Activated T-helper 1 cell treated with anti-CD3 and anti-CD28 coated beads, Interleukin-12 subunit alpha, Interleukin-12 subunit beta, Interleukin-2, Interleukin-4 antibody, amounts not matched to agents 30 ng/mL and 10 ng/mL and 1 ng/mL, durations not matched to agents 14 hours and 24 hours and 36 hours (primary cell): ENCODE results near the gene RIC3. TPM values are rescaled to one million over a fixed set of nuclear protein-coding genes. Genes with fewer than 3 reads are reported as not detected.
A peak's percentile ranks its signal among the peaks of the same experiment; 100 is the strongest.

ENCODE experiments used
- DNase-seq: peaks from one replicate; pipeline ENCODE4 v3.0.0; 2021; ENCODE audit warnings: low spot score
- H3K27ac Mint-ChIP-seq: one replicate; pipeline ENCODE4 v1.8.0; 2021; ENCODE audit warnings: mild to moderate bottlenecking, mixed read lengths
- H3K27me3 Mint-ChIP-seq: one replicate; pipeline ENCODE4 v1.8.0; 2022; ENCODE audit warnings: mild to moderate bottlenecking, moderate library complexity, mixed read lengths; ENCODE audit not compliant: insufficient read depth
- H3K36me3 Mint-ChIP-seq: one replicate; pipeline ENCODE4 v1.8.0; 2021; ENCODE audit warnings: low read depth, mixed read lengths
- H3K4me1 Mint-ChIP-seq: one replicate; pipeline ENCODE4 v1.8.0; 2021; ENCODE audit warnings: low read depth, mixed read lengths
- H3K4me3 Mint-ChIP-seq: one replicate; pipeline ENCODE4 v1.8.0; 2021; ENCODE audit warnings: mild to moderate bottlenecking, moderate library complexity, mixed read lengths
- H3K9me3 Mint-ChIP-seq: one replicate; pipeline ENCODE4 v1.8.0; 2021; ENCODE audit warnings: mixed read lengths
- intact Hi-C: fragments of 100-400 bp; cut with micrococcal nuclease; formaldehyde crosslinking; loops from one replicate; pipeline ENCODE4 v1.15.1; 2024
- total RNA-seq: library from RNA; stranded (reverse); gene quantifications from 2 replicates; pipeline ENCODE4 v1.2.3, GENCODE V29; 2022

The RIC3 gene
- total RNA-seq, 1 donor from 2014 or later: 4.7 TPM

DNA sequence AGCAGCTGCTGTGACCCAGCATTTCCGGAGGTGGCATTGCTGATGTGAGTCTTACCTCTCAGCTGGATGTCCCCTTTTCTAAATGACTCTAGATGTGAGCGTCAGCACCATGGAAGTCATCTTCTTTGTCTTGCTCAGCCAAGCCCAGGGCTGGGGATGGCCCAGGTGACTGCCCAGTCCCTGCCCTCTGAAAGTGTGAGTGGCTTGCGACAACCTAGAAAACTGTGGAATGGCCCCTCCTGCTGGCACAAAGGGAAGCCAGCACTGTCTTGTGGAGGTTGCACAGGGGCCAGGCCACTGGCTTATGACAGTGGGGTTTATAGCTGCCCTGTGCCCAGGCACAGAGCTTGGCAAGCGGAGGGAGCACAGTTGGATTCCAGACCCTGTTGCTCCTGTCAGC lies 81.6 kb downstream of the RIC3 start:
- intact Hi-C loops: no loop called here
- Mint-ChIP-seq H3K27ac (no peak overlapping the region), H3K27me3 (peaks cover 11% of the 10 kb centered on the region), H3K4me1 (no peaks in the 10 kb centered on the region), H3K9me3 (no peaks in the 10 kb centered on the region), H3K4me3 (no peak overlapping the region), H3K36me3 (no peaks in the 10 kb centered on the region)
- DNase-seq: no peak

DNA sequence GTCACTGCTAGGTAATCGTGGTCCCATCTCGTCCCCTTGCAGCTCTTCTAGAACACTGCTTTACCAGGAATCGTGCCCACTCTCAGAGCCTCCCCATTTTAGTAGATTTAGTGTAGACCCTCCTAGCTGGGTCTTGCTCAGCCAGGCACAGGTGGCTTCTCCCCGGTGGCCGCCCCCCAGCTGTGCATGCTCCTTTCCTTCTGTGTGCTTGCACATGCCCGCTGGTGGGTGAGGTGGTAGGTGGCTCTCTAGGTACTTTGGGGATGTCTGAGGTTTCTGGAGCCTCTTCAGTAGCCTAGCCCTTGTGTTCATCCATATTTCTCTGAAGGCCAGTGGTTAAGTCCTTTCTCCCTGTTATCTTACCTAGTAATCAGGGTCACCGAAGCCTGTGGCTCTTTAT lies 82.3 kb downstream of the RIC3 start:
- DNase-seq: no peak
- Mint-ChIP-seq H3K27me3 (peaks cover 17% of the 10 kb centered on the region), H3K4me1 (no peaks in the 10 kb centered on the region), H3K27ac (no peak overlapping the region), H3K9me3 (no peaks in the 10 kb centered on the region), H3K4me3 (no peak overlapping the region), H3K36me3 (no peaks in the 10 kb centered on the region)
- intact Hi-C loops: no loop called here

DNA sequence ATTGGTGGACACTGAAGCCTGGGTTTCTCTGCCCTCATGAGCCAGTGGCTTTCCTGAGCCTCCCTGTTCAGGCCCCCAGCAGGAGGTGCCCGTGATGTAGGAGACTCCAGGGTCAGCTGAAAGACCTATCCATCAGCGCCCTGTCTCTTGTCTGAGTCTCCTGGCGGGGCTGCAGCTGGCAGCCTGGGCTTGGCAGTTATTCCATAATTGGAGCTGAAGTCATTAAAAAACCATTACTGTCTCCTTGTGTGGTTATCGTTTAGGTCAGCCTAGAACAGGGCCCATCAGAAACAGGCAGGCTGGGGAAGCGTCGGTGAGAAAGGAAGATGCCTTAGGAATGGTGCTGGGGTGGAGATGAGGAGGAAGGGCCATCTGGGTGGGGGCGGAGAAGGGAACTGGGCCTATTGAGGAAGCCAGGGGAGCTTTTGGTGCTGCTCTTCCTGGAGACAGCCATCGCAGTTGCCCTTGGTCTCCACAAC lies 82.8 kb downstream of the RIC3 start:
- H3K9me3 Mint-ChIP-seq: no peaks in the 10 kb centered on the region
- no peak overlapping the region for H3K4me3 Mint-ChIP-seq
- H3K4me1 Mint-ChIP-seq: no peaks in the 10 kb centered on the region
- no peaks in the 10 kb centered on the region for H3K36me3 Mint-ChIP-seq
- no peak for DNase-seq
- no peak overlapping the region for H3K27ac Mint-ChIP-seq
- peaks cover 18% of the 10 kb centered on the region for H3K27me3 Mint-ChIP-seq
- intact Hi-C loops: no loop called here

DNA sequence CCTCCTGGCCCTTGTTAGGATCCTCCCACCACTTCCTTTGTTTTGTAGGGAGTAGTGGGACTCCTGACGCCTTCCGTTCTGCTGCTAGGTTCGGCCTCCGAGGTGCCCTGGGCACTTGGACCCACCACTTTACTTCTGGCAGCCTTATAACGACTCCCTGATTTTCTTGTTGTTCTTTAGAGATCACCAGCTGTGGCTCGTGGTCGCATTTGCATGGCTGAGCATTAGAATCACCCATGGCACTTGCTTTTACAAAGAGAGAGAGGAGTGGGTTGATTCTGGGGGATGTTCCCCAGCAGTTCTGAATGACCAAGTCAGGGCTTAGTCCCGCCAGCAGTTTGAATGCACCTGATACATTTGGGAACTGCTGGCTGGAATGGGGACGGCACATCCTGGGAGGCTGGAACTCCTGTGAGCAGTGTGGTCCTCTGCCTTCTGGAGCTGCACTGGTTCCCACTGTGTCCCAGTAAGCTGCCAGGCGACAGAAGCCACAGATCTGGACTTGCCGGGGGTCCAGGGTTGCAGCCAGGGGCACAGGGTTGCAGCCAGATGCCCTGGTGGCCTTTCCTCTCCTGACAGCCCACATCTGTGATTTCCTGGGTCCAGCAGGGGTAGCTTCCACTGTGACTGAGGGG lies 83.7 kb downstream of the RIC3 start:
- Mint-ChIP-seq H3K9me3 (no peaks in the 10 kb centered on the region), H3K27ac (no peak overlapping the region), H3K4me3 (no peak overlapping the region), H3K4me1 (no peaks in the 10 kb centered on the region), H3K36me3 (no peaks in the 10 kb centered on the region), H3K27me3 (peaks cover 24% of the 10 kb centered on the region)
- DNase-seq: no peak
- intact Hi-C loops: no loop called here

DNA sequence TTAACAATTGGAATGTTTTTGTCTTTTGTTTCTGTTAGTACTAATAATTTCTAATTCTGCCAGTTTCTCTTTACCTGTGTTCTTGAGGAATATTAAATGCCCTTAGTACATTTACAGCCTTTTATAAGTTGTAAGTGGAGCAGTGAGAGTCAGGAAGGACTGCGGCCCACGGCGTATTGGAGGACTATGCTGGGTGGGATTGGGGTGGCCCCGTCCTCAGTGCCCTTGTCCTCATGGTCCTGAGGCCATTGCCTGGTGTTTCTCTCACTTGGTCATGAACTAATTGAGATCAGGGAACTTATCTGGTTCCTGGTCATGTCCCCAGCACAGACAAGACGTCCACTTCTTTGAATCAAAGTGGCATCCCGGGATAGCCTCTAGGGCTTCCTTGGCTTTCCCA lies 84.5 kb downstream of the RIC3 start:
- intact Hi-C loops: no loop called here
- Mint-ChIP-seq H3K27me3 (peaks cover 25% of the 10 kb centered on the region), H3K27ac (no peak overlapping the region), H3K4me1 (no peaks in the 10 kb centered on the region), H3K36me3 (no peaks in the 10 kb centered on the region), H3K9me3 (no peaks in the 10 kb centered on the region), H3K4me3 (no peak overlapping the region)
- DNase-seq: no peak

DNA sequence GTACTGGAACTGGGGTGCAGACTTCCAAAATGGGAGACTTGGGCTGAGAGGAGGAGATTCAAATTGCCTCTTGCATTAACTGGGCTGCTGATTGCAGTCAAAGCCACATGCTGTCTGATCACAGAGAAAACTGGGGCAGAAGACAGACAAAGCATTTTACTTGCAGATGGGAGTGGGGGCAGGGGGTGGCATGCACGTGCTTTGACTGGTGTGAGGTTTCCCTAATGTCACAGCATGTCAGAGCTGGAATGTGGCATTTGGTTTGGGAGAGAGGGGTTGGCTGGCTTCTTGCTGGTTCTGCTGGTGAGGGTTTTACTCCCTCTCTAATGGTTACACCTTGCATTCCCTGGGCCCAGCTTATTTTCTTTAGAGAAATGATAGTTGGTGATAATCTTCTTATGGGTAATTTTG lies 84.9 kb downstream of the RIC3 start:
- Mint-ChIP-seq H3K36me3 (no peaks in the 10 kb centered on the region), H3K4me1 (no peaks in the 10 kb centered on the region), H3K9me3 (no peaks in the 10 kb centered on the region), H3K27me3 (peaks cover 27% of the 10 kb centered on the region), H3K27ac (no peak overlapping the region), H3K4me3 (no peak overlapping the region)
- intact Hi-C loops: no loop called here
- DNase-seq: no peak

GRCh38 chr11:8083088-8083395 lies 85.8 kb downstream of the RIC3 start:
- no peak overlapping the region for H3K4me3 Mint-ChIP-seq
- peaks cover 32% of the 10 kb centered on the region for H3K27me3 Mint-ChIP-seq
- no peaks in the 10 kb centered on the region for H3K36me3 Mint-ChIP-seq

GRCh38 chr11:8082391-8083087 lies 86.3 kb downstream of the RIC3 start:
- no peak for DNase-seq
- Mint-ChIP-seq H3K9me3 (no peaks in the 10 kb centered on the region), H3K36me3 (no peaks in the 10 kb centered on the region), H3K27me3 (peaks cover 32% of the 10 kb centered on the region), H3K4me1 (no peaks in the 10 kb centered on the region), H3K4me3 (peak overlapping the region; percentile 15), H3K27ac (no peak overlapping the region)
- intact Hi-C loops: no loop called here

More at GRCh38 chr11:8083088-8083395, 85.8 kb downstream of the RIC3 start:
- Mint-ChIP-seq H3K4me1 (no peaks in the 10 kb centered on the region), H3K9me3 (no peaks in the 10 kb centered on the region), H3K27ac (no peak overlapping the region)
- intact Hi-C loops: no loop called here
- no peak for DNase-seq

DNA sequence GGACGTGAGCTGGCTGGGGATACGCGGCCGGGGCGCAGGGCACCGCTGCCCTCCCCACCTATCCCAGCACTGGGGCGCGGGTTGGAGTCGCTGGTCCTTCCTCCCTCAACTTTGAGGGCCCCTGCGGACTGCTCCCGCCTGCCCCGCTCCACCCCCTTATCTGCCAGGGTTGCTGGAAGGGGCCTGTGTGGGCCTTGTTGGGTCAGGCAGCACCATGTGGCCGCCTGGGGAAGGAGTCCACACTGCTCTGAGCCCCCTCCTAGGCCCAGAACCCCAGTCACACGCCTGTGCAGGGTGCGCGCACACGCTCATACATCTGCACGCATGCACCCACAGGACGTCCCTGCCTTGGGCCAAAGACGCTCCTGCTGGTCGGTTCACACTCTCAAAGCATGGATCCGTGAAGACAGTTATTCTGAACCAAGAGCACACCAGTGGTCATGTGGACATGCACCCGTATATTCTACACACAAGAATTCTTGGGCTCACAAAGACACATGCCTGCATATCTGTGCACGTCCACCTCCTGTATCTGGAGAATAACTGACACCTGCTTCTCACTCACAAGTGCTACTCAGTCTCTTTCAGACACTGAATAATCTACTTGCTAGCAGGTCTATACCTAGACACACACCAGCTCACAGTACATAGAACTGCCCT lies 87.1 kb downstream of the RIC3 start:
- intact Hi-C loops: no loop called here
- Mint-ChIP-seq H3K4me1 (no peaks in the 10 kb centered on the region), H3K9me3 (no peaks in the 10 kb centered on the region), H3K27ac (no peak overlapping the region), H3K27me3 (peaks cover 32% of the 10 kb centered on the region), H3K36me3 (no peaks in the 10 kb centered on the region), H3K4me3 (peak overlapping the region; percentile 46)
- DNase-seq: no peak

- no peaks in the 10 kb centered on the region for H3K36me3 Mint-ChIP-seq
- peak within 1 kb of the TSS; percentile 46 for H3K4me3 Mint-ChIP-seq
- no peak for DNase-seq
- peaks cover 32% of the 10 kb centered on the region for H3K27me3 Mint-ChIP-seq
- H3K4me1 Mint-ChIP-seq: no peaks in the 10 kb centered on the region
- H3K9me3 Mint-ChIP-seq: no peaks in the 10 kb centered on the region
- H3K27ac Mint-ChIP-seq: no peak within 1 kb of the TSS
- intact Hi-C loops: no loop called here
These were observed 87.9 kb downstream of the RIC3 start, which contains the start of gene TUB for GRCh38 chr11:8080674-8081590. Gene TUB (plus strand): TSS chr11:8081211. CDS start chr11:8081511, 300 bp downstream.

DNA sequence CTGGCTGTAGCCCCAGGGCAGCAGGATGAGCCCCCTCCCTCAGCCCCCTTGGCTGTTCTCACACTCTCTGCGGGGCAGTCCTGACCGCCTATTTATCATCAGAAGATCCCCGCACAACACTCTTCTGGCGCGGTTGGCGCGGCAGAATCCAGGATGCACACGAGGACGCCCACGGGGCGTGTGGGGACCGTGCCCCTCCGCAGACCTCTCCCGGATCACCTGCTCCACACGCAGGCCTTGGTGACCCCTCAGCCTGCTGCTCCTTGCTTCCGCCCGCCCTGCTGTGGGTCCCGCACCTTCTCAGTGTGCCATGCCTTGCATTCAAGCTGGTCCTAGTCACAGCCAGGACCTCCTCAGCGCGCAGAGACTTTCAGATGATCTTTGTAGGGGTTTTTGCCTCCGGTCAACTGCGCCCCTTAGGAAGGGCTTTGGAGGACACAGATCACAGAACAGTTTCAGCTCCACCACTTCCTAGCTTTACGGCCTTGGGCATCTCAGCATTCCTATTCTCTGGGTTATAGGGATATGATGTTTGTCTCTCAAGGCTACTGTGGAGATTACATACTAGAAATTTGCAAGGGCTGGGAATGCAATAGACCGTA lies 88.7 kb downstream of the RIC3 start:
- no peak overlapping the region for H3K27ac Mint-ChIP-seq

DNA sequence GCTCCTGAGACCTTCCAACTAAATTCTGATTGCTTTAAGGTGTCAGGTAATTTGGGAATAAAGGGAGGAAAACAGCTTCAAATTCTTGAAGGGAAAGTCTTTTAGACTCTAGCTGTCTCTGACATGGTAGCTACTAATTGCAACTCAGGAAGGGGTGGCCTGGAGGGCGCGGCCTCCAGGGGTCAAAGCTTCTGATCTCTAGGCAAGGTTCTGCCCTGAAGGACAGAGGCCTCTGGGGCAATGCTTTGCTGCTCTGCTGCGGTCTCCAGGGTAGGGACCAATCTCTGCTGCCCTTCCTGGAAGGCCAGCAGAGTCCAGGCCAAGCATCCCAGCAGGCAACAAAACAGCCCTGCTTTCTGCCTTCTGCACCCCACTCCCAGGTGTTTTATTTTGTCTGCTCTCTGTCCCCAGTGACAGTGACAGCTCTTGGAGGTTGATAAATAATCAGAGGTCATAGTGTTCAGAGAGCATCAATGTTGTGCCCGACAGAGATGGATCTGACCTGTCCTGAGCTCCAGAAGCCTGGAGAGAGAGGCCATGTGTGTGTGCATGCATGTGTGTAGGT lies 89.6 kb downstream of the RIC3 start:
- Mint-ChIP-seq H3K27ac (no peak overlapping the region), H3K9me3 (no peaks in the 10 kb centered on the region), H3K36me3 (no peaks in the 10 kb centered on the region), H3K4me1 (no peaks in the 10 kb centered on the region), H3K27me3 (peaks cover 33% of the 10 kb centered on the region), H3K4me3 (no peak overlapping the region)
- intact Hi-C loops: no loop called here
- no peak for DNase-seq

More for the DNA sequence above, 88.7 kb downstream of the RIC3 start:
- no peak for DNase-seq
- Mint-ChIP-seq H3K4me1 (no peaks in the 10 kb centered on the region), H3K27me3 (peaks cover 36% of the 10 kb centered on the region), H3K4me3 (peak overlapping the region; percentile 42), H3K9me3 (no peaks in the 10 kb centered on the region), H3K36me3 (no peaks in the 10 kb centered on the region)
- intact Hi-C loops: no loop called here
